T-helper 1 cell treated with Interleukin-12 subunit alpha and Interleukin-12 subunit beta and Interleukin-4 antibody, amounts not matched to agents 30 ng/mL and 1 ng/mL, for 36 hours (primary cell): ENCODE measurements around the gene TOMM40L. TPM values are rescaled to one million over a fixed set of nuclear protein-coding genes. Genes with fewer than 3 reads are reported as not detected.
"Not testable (repeated sequence)": the region's sequence is repeated elsewhere in the genome, so short reads cannot be mapped to it uniquely, and the experiment has no call there.

Experiments used
- intact Hi-C: fragments of 100-400 bp; cut with micrococcal nuclease; formaldehyde crosslinking; loops from one replicate; pipeline ENCODE4 v1.15.1; 2024
- total RNA-seq: library from RNA; stranded (reverse); gene quantifications from 2 replicates; pipeline ENCODE4 v1.2.3, GENCODE V29; 2022

TOMM40L gene
- total RNA-seq, 1 donor from 2014 or later, result 26.4 TPM

GRCh38 chr1:161250829-161251228, 25.0 kb downstream of the TOMM40L start:
- intact Hi-C loops, result no loop called here

- intact Hi-C loops, result no loop called here
These were observed 25.7 kb downstream of the TOMM40L start for GRCh38 chr1:161251579-161251978.

DNA sequence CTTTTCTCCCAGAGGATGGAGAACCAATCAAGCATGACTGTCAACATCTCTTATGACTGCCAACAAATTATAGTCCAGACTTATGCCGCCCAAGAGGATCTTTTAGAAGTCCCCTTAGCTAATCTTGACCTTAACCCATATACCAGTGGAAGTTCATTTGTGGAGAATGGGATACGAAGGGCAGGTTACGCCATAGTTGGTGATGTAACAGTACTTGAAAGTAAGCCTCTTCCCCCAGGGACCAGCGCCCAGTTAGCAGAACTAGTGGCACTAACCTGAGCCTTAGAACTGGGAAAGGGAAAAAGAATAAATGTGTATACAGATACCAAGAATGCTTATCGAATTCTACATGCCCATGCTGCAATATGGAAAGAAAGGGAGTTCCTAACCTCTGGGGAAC, 29.4 kb downstream of the TOMM40L start:
- intact Hi-C loops, result not testable (repeated sequence)

DNA sequence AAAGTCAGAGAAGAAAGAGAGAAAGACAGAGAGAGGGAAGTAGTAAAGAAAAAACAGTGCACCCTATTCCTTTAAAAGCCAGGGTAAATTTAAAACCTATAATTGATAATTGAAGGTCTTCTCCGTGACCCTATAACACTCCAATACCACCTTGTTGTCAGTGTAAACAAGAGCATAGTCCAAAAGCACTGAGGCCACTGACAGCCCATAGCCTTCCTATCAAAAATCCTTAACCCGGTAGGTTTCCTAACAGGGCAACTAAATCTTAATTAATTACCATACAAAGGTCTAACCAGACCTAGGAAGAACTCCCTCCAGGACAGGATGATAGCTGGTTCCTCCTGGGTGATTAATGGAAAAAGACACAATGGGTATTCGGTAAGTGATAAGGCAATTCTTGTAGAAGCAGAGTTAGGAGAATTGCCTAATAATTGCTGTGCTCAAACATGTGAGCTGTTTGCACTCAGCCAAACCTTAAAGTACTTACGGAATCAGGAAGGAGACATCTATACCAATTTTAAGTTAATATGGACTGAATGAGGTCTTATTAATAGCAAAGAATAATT, 30.2 kb downstream of the TOMM40L start:
- intact Hi-C loops, result not testable (repeated sequence)

DNA sequence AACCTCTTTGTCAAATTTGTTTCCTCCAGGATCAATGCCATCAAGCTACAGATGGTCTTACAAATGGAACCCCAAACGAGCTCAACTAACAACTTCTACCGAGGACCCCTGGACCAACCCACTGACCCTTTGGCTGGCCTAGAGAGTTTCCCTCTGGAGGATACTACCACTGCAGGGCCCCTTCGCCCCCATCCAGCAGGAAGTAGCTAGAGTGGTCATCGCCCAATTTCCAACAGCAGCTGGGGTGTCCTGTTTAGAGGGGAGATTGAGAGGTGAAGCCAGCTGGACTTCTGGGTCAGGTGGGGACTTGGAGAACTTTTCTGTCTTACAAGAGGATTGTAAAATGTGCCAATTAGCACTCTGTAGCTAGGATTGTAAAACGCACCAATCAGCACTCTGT, 31.2 kb downstream of the TOMM40L start:
- intact Hi-C loops, result not testable (repeated sequence)

DNA sequence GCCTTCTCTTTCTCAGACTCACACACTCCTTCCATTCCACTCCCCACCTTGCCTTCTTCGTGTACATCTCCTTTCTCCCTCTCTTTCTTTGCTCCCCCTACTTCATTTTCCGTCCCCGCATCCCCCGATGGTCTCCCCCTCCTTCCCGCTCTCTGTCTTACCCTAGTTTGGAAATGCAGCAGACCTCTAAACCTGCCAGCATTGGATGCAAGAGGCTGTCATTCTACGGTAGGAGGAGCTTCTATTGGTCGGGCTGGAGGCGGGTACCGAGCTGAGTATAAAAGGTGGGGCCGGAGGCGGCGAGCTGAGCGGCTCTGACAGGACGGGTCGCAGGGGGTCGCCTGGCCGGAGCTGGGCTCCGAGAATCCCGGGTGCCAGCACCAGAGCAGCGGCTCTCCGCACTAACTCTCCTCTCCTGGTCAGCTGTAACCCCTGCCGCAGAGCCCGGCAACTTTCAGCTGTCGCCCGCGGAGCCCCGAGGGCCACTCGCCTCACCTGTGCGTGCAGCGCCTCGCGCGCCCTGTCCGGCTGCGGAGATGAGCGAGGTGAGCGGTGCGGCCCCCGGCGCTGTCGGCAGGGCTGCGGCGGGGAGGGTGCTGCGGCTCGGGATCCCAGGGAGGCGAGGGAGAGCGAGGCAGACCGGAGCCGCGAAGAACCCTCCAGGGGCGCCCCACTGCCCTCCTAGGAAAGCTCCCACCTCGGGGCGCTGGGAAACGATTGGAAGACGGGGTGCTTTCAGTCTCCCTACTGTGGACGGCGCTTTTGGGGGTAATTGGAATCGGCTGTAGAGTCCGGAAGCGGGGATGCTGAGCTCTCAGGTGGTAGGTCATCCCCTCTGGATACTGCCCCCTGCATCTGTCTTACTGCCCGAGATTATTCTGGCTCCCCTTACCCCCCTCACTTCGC, 32.8 kb downstream of the TOMM40L start, which contains the start of gene PCP4L1:
Gene PCP4L1, plus strand, starts transcription at position 307 of the 906 bp plus-strand sequence. Its CDS starts 230 bp downstream, at position 537.
- intact Hi-C loops, result loop anchor here (1.0 kb wide), 1 partner anchor 31 kb away; no protein-coding TSS in a partner anchor

DNA sequence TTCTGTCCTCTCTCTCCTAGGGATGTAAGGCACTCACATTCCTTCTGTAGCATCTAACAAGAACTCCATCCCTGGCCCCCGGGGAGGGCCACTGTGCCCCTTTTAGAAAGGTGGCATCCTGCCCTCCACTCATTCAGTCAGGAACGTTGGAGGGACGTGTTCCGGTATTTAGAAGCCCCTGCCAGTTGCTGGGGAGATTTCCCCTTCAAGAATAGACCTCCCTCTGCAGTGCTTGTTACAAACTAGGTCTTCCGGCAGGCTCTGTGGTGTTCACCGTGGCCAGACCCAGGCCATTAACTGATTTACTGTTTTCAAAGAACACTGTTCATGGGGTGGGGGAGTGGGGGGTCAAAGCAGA, 33.5 kb downstream of the TOMM40L start:
- intact Hi-C loops, result no loop called here

- intact Hi-C loops, result no loop called here
These were observed 33.9 kb downstream of the TOMM40L start for GRCh38 chr1:161259765-161260164.

DNA sequence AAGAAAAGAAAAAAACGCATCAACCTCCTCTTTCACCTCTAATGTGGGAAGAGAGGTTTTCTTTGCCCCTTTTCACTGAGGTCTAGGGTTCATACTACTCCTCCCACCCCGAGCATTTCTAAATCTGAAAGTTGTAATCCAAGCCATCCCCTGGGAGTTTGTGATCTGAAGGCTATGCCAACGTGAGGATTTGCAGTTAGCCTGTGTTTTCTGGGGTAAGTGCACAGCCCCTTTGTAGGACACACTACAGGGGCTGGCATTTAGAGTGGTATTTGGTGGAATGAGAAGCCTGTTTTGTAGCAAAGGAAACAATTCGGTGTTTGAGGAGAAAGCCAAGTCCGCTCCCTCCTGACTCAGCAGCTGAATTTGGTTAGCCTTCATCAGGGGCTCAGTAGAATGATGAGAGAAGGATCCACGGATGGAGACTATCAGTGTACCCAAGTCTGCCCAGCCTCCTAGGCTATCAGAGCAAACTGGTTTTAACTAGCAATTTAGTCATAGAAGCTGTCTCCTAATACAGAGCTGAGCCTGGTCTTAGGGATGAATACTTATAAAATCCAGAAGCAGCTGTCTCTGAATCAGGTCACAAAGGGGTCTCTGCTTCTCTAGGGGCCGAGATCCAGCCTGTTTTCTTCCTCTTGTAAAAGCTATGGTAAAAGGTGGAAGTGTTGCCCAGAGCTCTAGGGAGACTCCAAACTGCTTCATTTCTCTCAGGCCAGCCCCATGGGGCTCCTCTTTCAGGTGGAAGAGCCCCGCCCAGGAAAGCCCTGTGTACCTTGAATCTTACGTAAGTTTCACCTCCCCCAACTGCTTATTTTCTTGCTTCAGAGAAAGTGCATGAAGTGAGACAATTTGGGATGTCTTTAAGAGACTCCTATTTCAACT, 34.8 kb downstream of the TOMM40L start:
- intact Hi-C loops, result no loop called here

GRCh38 chr1:161261261-161262235, 35.7 kb downstream of the TOMM40L start:
- intact Hi-C loops, result no loop called here

DNA sequence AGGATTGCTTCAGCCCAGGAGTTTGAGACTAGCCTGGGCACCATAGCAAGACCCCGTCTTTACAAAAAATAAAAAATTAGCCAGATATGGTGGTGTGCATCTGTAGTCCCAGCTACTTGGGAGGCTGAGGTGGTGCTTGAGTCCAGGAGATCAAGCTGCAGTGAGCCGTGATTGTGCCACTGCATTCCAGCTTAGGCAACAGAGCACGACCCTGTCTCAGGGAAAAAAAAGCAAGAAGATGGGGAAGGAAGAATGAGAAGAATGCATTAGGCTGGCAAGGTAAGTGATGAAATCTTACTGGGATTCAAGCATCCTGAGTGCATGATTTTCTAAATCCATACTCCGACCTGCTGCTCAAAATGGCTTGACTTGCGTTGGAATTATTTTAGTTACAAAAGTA, 39.4 kb downstream of the TOMM40L start:
- intact Hi-C loops, result no loop called here

- intact Hi-C loops, result no loop called here
These were observed 40.3 kb downstream of the TOMM40L start for GRCh38 chr1:161266202-161266601.

- intact Hi-C loops, result no loop called here
These were observed 41.0 kb downstream of the TOMM40L start for GRCh38 chr1:161266836-161267235.

- intact Hi-C loops, result no loop called here
These were observed 41.5 kb downstream of the TOMM40L start for GRCh38 chr1:161267321-161267720.

- intact Hi-C loops, result no loop called here
These were observed 47.5 kb downstream of the TOMM40L start for GRCh38 chr1:161273402-161273801.

- intact Hi-C loops, result no loop called here
These were observed 49.0 kb downstream of the TOMM40L start for GRCh38 chr1:161274874-161275273.
